Rectal smooth muscle tissue (tissue), 1 donor: ENCODE results near the gene PRPF8.

Experiments
- H3K27ac ChIP-seq: one replicate; pipeline ENCODE4 v1.7.0; 2013; ENCODE audit warnings: low read depth, low read length, inconsistent platforms
- H3K27me3 ChIP-seq: one replicate; pipeline ENCODE4 v1.7.0; 2013; ENCODE audit warnings: low read length; ENCODE audit not compliant: control insufficient read depth, insufficient read depth
- H3K36me3 ChIP-seq: one replicate; pipeline ENCODE4 v1.7.0; 2013; ENCODE audit warnings: low read length; ENCODE audit not compliant: control insufficient read depth, insufficient read depth
- H3K4me1 ChIP-seq: one replicate; pipeline ENCODE4 v1.7.0; 2013; ENCODE audit warnings: low read length; ENCODE audit not compliant: control insufficient read depth, insufficient read depth
- H3K4me3 ChIP-seq: one replicate; pipeline ENCODE4 v1.7.0; 2013; ENCODE audit warnings: low read length
- H3K9ac ChIP-seq: one replicate; pipeline ENCODE4 v1.7.0; 2013; ENCODE audit warnings: low read length

PRPF8 gene

DNA sequence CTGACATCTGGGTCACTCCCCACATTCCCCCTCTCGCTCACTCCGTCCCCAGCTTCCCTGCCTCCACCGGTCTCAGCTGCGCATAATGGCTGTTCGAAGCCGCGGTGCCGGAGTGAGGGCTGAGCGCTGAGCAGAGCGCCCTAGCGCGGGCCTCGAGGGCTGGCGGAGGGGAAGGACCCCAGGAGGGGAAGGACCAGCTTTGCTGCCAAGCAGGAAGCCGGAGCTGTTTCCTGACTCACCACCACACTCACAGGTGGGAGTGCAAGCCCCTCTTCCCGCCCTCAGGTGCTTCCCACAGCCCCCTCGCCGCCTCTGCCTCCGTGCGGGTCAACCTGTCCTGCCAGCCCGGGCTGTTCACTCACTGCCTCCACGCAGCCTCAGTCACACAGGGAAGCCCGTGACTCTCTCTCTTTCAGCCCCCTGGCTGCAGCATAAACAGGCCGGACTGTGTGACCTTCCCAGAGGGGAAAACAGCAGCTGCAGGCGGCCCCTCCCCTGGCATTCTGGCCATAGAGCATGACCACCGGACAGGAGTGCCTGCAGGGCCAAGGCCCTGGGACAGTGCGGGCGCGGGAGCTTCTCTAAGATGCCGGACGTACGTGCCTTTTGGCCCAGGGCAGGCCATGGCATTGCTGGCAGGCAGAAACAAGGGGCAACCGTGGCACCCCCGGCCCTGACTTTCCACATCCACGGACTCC is 79.7 kb downstream of the PRPF8 start:
- H3K9ac ChIP-seq, result no peak overlapping the region
- no peak overlapping the region for H3K4me3 ChIP-seq
- H3K27ac ChIP-seq, result no peak overlapping the region
- no peaks in the 10 kb centered on the region for H3K27me3 ChIP-seq
- H3K36me3 ChIP-seq, result no peaks in the 10 kb centered on the region
- no peaks in the 10 kb centered on the region for H3K4me1 ChIP-seq

DNA sequence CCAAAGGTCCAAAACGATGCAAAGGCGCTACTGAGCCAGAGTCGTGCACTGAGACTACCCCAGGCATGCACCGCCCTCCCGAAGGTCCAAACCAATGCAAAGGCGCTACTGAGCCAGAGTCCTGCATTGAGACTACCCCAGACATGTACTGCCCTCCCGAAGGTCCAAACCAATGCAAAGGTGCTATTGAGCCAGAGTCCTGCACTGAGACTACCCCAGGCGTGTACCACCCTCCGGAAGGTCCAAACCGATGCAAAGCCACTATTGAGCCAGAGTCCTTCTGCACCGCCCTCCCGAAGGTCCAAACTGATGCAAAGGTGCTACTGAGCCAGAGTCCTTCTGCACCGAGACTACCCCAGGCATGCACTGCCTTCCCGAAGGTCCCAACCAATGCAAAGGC is 83.1 kb downstream of the PRPF8 start:
- Histone ChIP-seq H3K27ac (no peak overlapping the region), H3K9ac (no peak overlapping the region), H3K4me1 (no peaks in the 10 kb centered on the region), H3K4me3 (no peak overlapping the region), H3K27me3 (no peaks in the 10 kb centered on the region), H3K36me3 (no peaks in the 10 kb centered on the region)
